Fibroblast of skin of left quadriceps (primary cell): ENCODE measurements around the gene CBY2.
"Not testable (repeated sequence)": the region's sequence is repeated elsewhere in the genome, so short reads cannot be mapped to it uniquely, and the experiment has no call there.

Experiments used
- DNase-seq, 2 experiments: peaks; one replicate each; pipeline ENCODE4 v3.0.0-alpha.2; 2013; ENCODE audit warnings: low read depth in 2 of 2

Gene CBY2

GRCh38 chr13:45742985-45743384 is 40.9 kb downstream of the CBY2 start:
- DNase-seq, result no peak

DNA sequence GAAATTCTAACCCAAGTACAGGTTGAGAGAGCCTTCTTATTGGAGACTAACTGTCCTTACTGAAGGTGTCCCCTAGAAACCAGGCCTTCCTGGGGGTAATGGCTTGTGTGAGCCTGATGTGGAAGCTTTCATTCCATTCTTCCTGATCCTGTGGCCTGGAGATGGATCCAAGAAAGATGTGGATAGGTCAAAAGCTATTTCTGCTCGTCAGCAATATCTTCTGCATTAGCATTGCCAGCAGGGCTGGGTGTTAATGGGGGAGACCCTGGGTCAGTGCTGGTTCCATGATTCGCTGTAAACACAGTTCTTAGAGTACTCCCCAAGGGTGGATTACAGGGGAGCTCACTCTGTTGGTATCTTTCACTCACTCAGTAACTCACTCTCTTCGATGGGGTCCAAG is 42.9 kb downstream of the CBY2 start:
- DNase-seq, result no peak

DNA sequence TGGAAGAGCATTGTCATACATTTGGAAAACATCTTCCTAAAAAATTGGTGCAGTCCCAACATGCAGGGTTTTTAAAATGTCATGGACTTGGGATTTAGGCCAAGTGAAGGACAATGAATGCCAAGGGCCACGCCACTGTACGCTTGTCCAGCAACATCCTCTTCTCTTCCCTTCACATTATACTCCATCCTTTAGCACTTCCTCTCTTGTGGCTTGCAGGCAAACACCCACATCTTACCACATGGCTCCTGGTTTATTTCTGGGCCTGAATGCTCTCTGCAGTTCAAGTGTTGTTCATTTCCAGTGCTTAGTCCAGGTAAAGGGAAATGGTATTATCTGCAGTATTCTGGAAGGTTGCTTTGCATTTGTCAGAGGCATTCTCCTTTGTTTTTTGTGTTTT is 45.0 kb downstream of the CBY2 start:
- DNase-seq, result no peak

DNA sequence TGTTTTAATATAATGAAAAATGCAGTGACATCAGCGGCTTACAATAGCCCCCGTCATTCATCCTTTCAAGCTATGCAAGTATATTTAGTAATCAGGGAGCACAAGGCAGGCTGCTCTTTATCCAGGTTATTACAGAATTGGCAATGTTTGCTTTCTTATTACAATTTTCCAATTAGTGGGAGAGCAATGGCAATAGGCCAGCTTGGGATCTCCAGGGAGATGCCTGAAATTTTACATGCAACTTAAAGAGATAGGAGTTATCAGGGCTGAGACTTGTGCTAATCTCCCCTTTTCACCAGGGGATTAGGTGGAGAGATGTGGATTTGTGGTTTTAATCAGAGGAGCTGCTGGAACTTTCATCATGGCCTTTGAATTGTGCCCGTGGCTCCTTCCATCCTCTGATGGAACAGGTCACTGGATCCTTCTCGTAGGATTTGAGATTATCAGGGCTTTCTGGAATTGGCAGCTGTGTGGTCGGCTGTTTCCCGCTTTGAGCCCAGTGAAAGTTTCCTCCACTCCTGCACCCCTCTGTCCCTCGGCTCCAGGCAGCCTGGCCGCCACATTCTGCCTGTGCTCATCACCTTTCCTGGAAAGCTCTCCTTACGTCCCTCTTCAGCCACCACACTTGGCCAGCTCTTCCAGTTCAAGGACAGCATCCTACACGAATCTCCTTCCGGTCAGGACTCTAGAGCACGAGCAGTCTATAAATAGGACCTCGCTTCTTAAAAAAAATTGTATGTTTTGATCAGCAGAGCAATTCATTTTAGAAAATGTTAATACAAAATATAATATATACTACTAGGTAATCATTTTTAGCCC is 47.0 kb downstream of the CBY2 start:
- DNase-seq, result no peak

GRCh38 chr13:45750566-45750965 is 48.4 kb downstream of the CBY2 start:
- DNase-seq, result no peak

GRCh38 chr13:45751885-45752284 is 49.8 kb downstream of the CBY2 start:
- DNase-seq, result no peak

DNA sequence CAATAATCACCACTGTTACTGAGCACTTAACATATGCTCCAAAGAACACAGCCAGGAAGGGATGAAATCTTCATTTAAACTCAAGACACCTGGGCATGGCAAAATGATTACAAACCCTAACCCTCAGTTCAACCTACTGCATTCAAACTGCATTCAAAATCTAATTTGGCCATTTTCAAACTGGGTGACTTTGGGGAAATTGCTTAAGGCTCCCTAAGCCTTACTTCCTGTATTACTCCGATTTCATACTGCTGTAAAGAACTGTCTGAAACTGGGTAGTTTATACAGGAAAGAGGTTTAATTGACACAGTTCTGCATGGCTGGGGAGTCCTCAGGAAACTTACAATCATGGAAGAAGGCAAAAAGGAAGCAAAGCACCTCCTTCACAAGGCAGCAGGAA is 50.4 kb downstream of the CBY2 start:
- DNase-seq, result no peak

- DNase-seq, result not testable (repeated sequence)
Measured at GRCh38 chr13:45756498-45756897, 54.4 kb downstream of the CBY2 start.

DNA sequence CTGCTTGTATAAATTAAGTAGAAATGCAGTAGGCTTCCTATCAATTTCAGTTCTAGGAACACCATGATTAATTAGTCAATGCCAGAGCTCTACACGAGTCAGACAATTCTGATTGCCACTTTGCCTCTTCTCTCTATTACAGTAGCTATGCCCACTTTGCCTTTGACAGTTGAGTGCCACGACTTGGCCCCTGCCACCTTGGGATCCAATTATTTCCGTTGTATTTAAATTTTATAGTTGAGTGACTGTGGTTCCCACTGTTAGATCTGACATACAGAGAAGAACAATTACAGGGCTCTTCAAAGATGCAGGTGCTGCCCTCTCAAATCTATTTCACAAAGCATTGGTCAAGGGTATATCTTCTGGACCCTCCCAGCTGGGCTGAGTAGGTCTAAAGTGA is 55.5 kb downstream of the CBY2 start:
- not testable (repeated sequence) for DNase-seq

- no peak for DNase-seq
Measured at GRCh38 chr13:45763419-45763818, 61.3 kb downstream of the CBY2 start.
